Anterior cingulate cortex (tissue), 58 donors: ENCODE data around the gene IGSF23.
A peak's percentile ranks its signal among the peaks of the same experiment; 100 is the strongest.
"Not testable (repeated sequence)": the region's sequence is repeated elsewhere in the genome, so short reads cannot be mapped to it uniquely, and the experiment has no call there.

Experiments
- DNase-seq, 58 donors: peaks; one replicate each; lab custom pipeline; 2025; lab: John Stamatoyannopoulos, UW

The IGSF23 gene

GRCh38 chr19:44683434-44684210 is 70.3 kb downstream of the IGSF23 start:
- DNase-seq: no peak

GRCh38 chr19:44684396-44684795 is 71.0 kb downstream of the IGSF23 start:
- DNase-seq: not testable (repeated sequence)

- no peak for DNase-seq
Observed at GRCh38 chr19:44684892-44685863, 71.8 kb downstream of the IGSF23 start.

- peak in 1 of 58 donors; percentile 1 for DNase-seq
Observed at GRCh38 chr19:44685877-44686276, 72.5 kb downstream of the IGSF23 start.
